K562 (cell line): ENCODE data around the gene ZNF865. TPM values are rescaled to one million over a fixed set of nuclear protein-coding genes. Genes with fewer than 3 reads are reported as not detected.

Source experiments
- AFF4 ChIP-seq: sonication (generic); formaldehyde crosslinking; IDR thresholded peaks from 2 replicates; pipeline ENCODE4 v1.8.0; 2023; ENCODE audit warnings: mild to moderate bottlenecking, missing genetic modification reagents
- BDP1 ChIP-seq: IDR thresholded peaks from 3 replicates; pipeline ENCODE4 v1.6.1; 2011; ENCODE audit not compliant: insufficient read length, insufficient read depth
- BRCA1 ChIP-seq, 2 experiments: fragments of 450-650 bp in 1 of 2; sonication (generic) in 1 of 2; formaldehyde crosslinking in 1 of 2; IDR thresholded peaks; 2 replicates each; pipeline versions ENCODE4 v1.5.0 to v1.6.1; 2017 to 2020; ENCODE audit warnings: mild to moderate bottlenecking in 1 of 2, missing genetic modification reagents in 1 of 2
- ELF4 ChIP-seq: fragments of 450-650 bp; formaldehyde crosslinking; IDR thresholded peaks from 2 replicates; pipeline ENCODE4 v1.4.0; 2022; ENCODE audit warnings: missing genetic modification characterization
- ETV6 ChIP-seq, 3 experiments: fragments of 150-350 bp in 1 of 3; sonication (generic) in 1 of 3; formaldehyde crosslinking in 1 of 3; IDR thresholded peaks; 2 replicates each; pipeline versions ENCODE4 v1.6.1 to v1.8.0; 2014 to 2022; ENCODE audit warnings: borderline replicate concordance in 2 of 3, low read depth in 2 of 3, antibody characterized with exemption in 1 of 3, low read length in 1 of 3, mild to moderate bottlenecking in 1 of 3, missing genetic modification reagents in 1 of 3
- GABPB1 ChIP-seq: sonication (generic); formaldehyde crosslinking; IDR thresholded peaks from 2 replicates; pipeline ENCODE4 v1.8.0; 2022; ENCODE audit warnings: mild to moderate bottlenecking, missing genetic modification reagents
- HMG20B ChIP-seq: fragments of 250-450 bp; sonication (Bioruptor Pico); IDR thresholded peaks from 2 replicates; pipeline ENCODE4 v1.5.0; 2021; ENCODE audit warnings: mild to moderate bottlenecking
- IRF2 ChIP-seq: sonication (generic); formaldehyde crosslinking; IDR thresholded peaks from 2 replicates; pipeline ENCODE4 v1.8.1; 2022; ENCODE audit warnings: mild to moderate bottlenecking, missing genetic modification reagents
- PHB2 ChIP-seq: fragments of 450-650 bp; IDR thresholded peaks from 2 replicates; pipeline ENCODE4 v1.6.1; 2017; ENCODE audit warnings: low read depth
- RBM17 ChIP-seq: fragments of 200-400 bp; formaldehyde crosslinking; IDR thresholded peaks from 2 replicates; pipeline ENCODE4 v1.6.1; 2017; ENCODE audit warnings: low read depth, mild to moderate bottlenecking, low read length, borderline replicate concordance
- SMC3 ChIP-seq: conservative IDR thresholded peaks from 2 replicates; pipeline ENCODE4 v1.6.1; 2011; ENCODE audit warnings: low read depth, low read length, improper control_type of control experiment; ENCODE audit not compliant: insufficient read depth
- TRIM28 ChIP-seq: fragments of 450-650 bp; IDR thresholded peaks from 2 replicates; pipeline ENCODE4 v1.6.1; 2017
- UBTF ChIP-seq, 2 experiments: IDR thresholded peaks; 2 replicates each; pipeline ENCODE4 v1.6.1; 2012; ENCODE audit warnings: improper control_type of control experiment in 2 of 2, low read depth in 2 of 2, low read length in 2 of 2, borderline replicate concordance in 1 of 2
- ZFP30 ChIP-seq: fragments of 250-450 bp; sonication (Bioruptor Pico); IDR thresholded peaks from 2 replicates; pipeline ENCODE4 v1.8.0; 2022; ENCODE audit warnings: moderate library complexity, mild to moderate bottlenecking, inconsistent platforms, borderline replicate concordance
- ZKSCAN3 ChIP-seq: fragments of 250-450 bp; sonication (Bioruptor Pico); IDR thresholded peaks from 2 replicates; pipeline ENCODE4 v1.4.0; 2020
- ZNF140 ChIP-seq: fragments of 250-450 bp; sonication (Bioruptor Pico); IDR thresholded peaks from 2 replicates; pipeline ENCODE4 v1.8.0; 2021; ENCODE audit warnings: moderate library complexity, mild to moderate bottlenecking, inconsistent platforms
- ZNF175 ChIP-seq: fragments of 200-800 bp; sonication (Bioruptor generic); IDR thresholded peaks from 2 replicates; pipeline ENCODE4 v1.6.1; 2016; ENCODE audit warnings: low read depth, mild to moderate bottlenecking, missing genetic modification characterization, missing compliant biosample characterization
- ZNF592 ChIP-seq: fragments of 450-650 bp; IDR thresholded peaks from 2 replicates; pipeline ENCODE4 v1.6.1; 2017; ENCODE audit warnings: antibody characterized with exemption, mild to moderate bottlenecking
- ZNF764 ChIP-seq: fragments of 250-450 bp; sonication (Bioruptor Pico); IDR thresholded peaks from 2 replicates; pipeline ENCODE4 v1.4.0; 2020; ENCODE audit warnings: low read depth, mild to moderate bottlenecking, moderate library complexity
- polyA plus RNA-seq, 8 experiments: library from polyadenylated mRNA; depleted of rRNA in 4 of 8; stranded (reverse) in 5 of 8; unstranded in 3 of 8; fragments of >200 nt; fragmentation: Nextera tagmentation in 2 of 8; fragmentation: Illumina TruSeq in 1 of 8; extraction: Ambion mirVana in 2 of 8; extraction: Trizol in 1 of 8; gene quantifications; 2 replicates each; pipeline versions ENCODE4 v1.2.1 to v1.2.3, GENCODE V29; 2011 to 2014; ENCODE audit warnings: inconsistent platforms in 1 of 8, missing spikeins in 1 of 8
- total RNA-seq, 7 experiments: library from RNA; depleted of rRNA in 6 of 7; stranded (reverse); fragments of >200 nt in 6 of 7; fragmentation: Illumina TruSeq in 2 of 7; extraction: Trizol in 2 of 7; gene quantifications; 2 replicates each; pipeline versions ENCODE4 v1.2.1 to v1.2.3, GENCODE V29; 2011 to 2021; ENCODE audit warnings: low replicate concordance in 1 of 7

ZNF865 gene
- total and polyA plus RNA-seq, 9 of the 15 experiments (the other 6 are each of a cell fraction or from before 2014, with no cell fraction given) = 0.40 to 18.8 (median 1.6) TPM; not detected in 2

DNA sequence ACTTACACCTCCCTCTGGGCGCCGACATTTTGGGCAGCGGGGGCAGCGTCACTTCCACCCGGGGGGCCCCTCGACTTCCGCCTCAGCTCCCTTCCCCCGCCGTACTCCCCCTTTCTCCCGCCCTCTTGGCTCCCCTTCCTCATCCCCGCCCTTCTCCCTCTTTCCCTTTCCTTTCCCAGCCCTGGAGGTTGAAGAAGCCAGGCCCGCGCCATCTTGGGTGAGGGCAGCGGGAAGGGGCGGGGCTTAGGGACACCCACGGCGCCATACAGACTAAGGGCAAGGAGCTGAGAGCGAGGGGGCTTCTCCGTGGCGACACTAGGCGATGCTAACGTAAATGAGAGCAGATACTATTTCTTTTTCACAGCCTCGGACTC, 6.0 kb upstream of the ZNF865 start, which contains the start of gene FIZ1 (continued):
- TF ChIP-seq IRF2 (CRISPR knock-in tag) (no peak), ETV6 (IDR thresholded peaks at IDR 0.05; ENCODE audit: borderline replicate concordance in 1 of 2, low read depth in 2 of 2, low read length in 1 of 2) (peak; percentile 70 to 77; a peak in 1 of 4 replicates), ETV6 (CRISPR knock-in tag; IDR thresholded peaks at IDR 0.05; ENCODE audit: borderline replicate concordance) (no peak), TRIM28 (no peak), BRCA1 (IDR thresholded peaks at IDR 0.05) (no peak), BRCA1 (CRISPR knock-in tag; IDR thresholded peaks at IDR 0.05) (no peak), AFF4 (CRISPR knock-in tag) (peak; percentile 58; the same call in 1 of the 2 replicates), SMC3 (no peak), ZNF175 (CRISPR knock-in tag) (no peak), HMG20B (CRISPR knock-in tag) (no peak), ZNF140 (CRISPR knock-in tag) (no peak), ZNF592 (no peak), ZNF764 (CRISPR knock-in tag) (no peak), RBM17 (no peak), PHB2 (no peak), BDP1 (no peak), UBTF (IDR thresholded peaks at IDR 0.05; ENCODE audit: borderline replicate concordance in 1 of 2, low read depth in 2 of 2, low read length in 2 of 2) (no peak), ELF4 (CRISPR knock-in tag) (no peak), ZKSCAN3 (CRISPR knock-in tag) (no peak), ZFP30 (CRISPR knock-in tag) (no peak), GABPB1 (CRISPR knock-in tag) (peak; percentile 94)
